ENCODE data around the gene BCLAF3. TPM values are rescaled to one million over a fixed set of nuclear protein-coding genes. Genes with fewer than 3 reads are reported as not detected.

Gene BCLAF3
- total and polyA plus RNA-seq, 2 of the 4 experiments (the other 2 are of a cell fraction), result 1.6 TPM

GRCh38 chrX:20032201-20032600 is 41.3 kb upstream of the BCLAF3 start:
- intact Hi-C loops (cut with micrococcal nuclease), result no loop called here
- WGBS, 2 experiments (ENCODE audit: extremely low coverage in 2 of 2, insufficient read length in 1 of 2), result no CpG with 5 or more reads among the region's 2 CpGs

More at GRCh38 chrX:20032201-20032600, 41.3 kb upstream of the BCLAF3 start:
- no peak overlapping the region for H3K4me3 ChIP-seq (ENCODE audit: insufficient read depth, low read depth, low read length)
- H4K91ac ChIP-seq (ENCODE audit: insufficient read depth, low read depth, low read length), result no peak overlapping the region
- no peak for ATAC-seq (ENCODE audit: low read depth)
- H3K18ac ChIP-seq (ENCODE audit: low read depth, low read length), result no peak overlapping the region
- in situ Hi-C loops (cut with MboI; ENCODE audit: low sequenced_read_pairs), result no loop called here
- no peak overlapping the region for H2BK20ac ChIP-seq (ENCODE audit: low read depth, low read length)
- H3K4me1 ChIP-seq (ENCODE audit: control insufficient read depth, insufficient read depth, low read length), result no peaks in the 10 kb centered on the region
- no peak overlapping the region for H4K5ac ChIP-seq (ENCODE audit: low read depth, low read length)
- dilution Hi-C loops (cut with HindIII; ENCODE audit: low sequenced_read_pairs, unreplicated experiment), result no loop called here
- no peak overlapping the region for H2BK120ac ChIP-seq (ENCODE audit: low read depth, low read length)
- H4K8ac ChIP-seq (ENCODE audit: low read depth in 2 of 2, low read length in 2 of 2), result no peak overlapping the region
- BruUV-seq (replicated peaks), result no TSS peak
- no peak overlapping the region for H3K4me2 ChIP-seq (ENCODE audit: low read depth, low read length)
- no peak for DNase-seq
- H2AK5ac ChIP-seq (ENCODE audit: low read depth, low read length), result no peak overlapping the region
- CTCF ChIA-PET, result no interaction called here
- H2AK9ac ChIP-seq (replicated peaks; ENCODE audit: low read depth, low read length, poor library complexity), result no peak overlapping the region
- H4K20me1 ChIP-seq (ENCODE audit: insufficient read depth, low read length), result no peaks in the 10 kb centered on the region
- H2BK15ac ChIP-seq (ENCODE audit: low read depth, low read length), result no peak overlapping the region
- no peaks in the 10 kb centered on the region for H3K9me1 ChIP-seq (ENCODE audit: insufficient read depth, low read length)
- no peak overlapping the region for H2AFZ ChIP-seq (replicated peaks; ENCODE audit: low read length, poor library complexity)
- no peaks in the 10 kb centered on the region; the same call in 1 of the 2 replicates for H3K9me3 ChIP-seq (ENCODE audit: control insufficient read depth, insufficient read depth, low read length)
- no peak overlapping the region for H3K23ac ChIP-seq (ENCODE audit: low read depth, low read length)
- H3K56ac ChIP-seq (ENCODE audit: extremely low read depth, insufficient read depth, low read length), result no peak overlapping the region
- H3K36me3 ChIP-seq (ENCODE audit: control insufficient read depth, insufficient read depth, low read length), result no peaks in the 10 kb centered on the region
- POLR2A ChIA-PET (ENCODE audit: unreplicated experiment), result no interaction called here
- TF ChIP-seq CEBPB (IDR thresholded peaks at IDR 0.05; ENCODE audit: low read depth, low read length) (no peak), USF2 (IDR thresholded peaks at IDR 0.05; ENCODE audit: low read depth, low read length) (no peak), SMC3 (IDR thresholded peaks at IDR 0.05; ENCODE audit: low read depth, low read length) (no peak), POLR2A (IDR thresholded peaks at IDR 0.05; ENCODE audit: low read depth, low read length) (no peak), CHD1 (IDR thresholded peaks at IDR 0.05; ENCODE audit: low read depth, low read length) (no peak), RCOR1 (IDR thresholded peaks at IDR 0.05; ENCODE audit: insufficient replicate concordance, low read length) (no peak), MAFK (IDR thresholded peaks at IDR 0.05; ENCODE audit: low read depth, low read length) (no peak), NFE2L2 (IDR thresholded peaks at IDR 0.05; ENCODE audit: low read depth, low read length) (no peak), MAZ (IDR thresholded peaks at IDR 0.05; ENCODE audit: borderline replicate concordance, low read depth, low read length) (no peak), RAD21 (IDR thresholded peaks at IDR 0.05; ENCODE audit: low read length) (no peak), CTCF (conservative IDR thresholded peaks at IDR 0.05; ENCODE audit: low read depth, low read length) (no peak), ELK1 (IDR thresholded peaks at IDR 0.05; ENCODE audit: borderline replicate concordance, low read depth, low read length) (no peak), RFX5 (IDR thresholded peaks at IDR 0.05; ENCODE audit: low read depth, low read length) (no peak), BHLHE40 (IDR thresholded peaks at IDR 0.05; ENCODE audit: low read depth, low read length) (no peak), MXI1 (IDR thresholded peaks at IDR 0.05; ENCODE audit: borderline replicate concordance, low read depth, low read length) (no peak), FOS (IDR thresholded peaks at IDR 0.05; ENCODE audit: low read depth, low read length) (no peak)
- H2BK5ac ChIP-seq (ENCODE audit: low read depth, low read length, poor library complexity, severe bottlenecking), result no peak overlapping the region
- H3K14ac ChIP-seq (replicated peaks; ENCODE audit: low read depth, low read length), result no peak overlapping the region
- H3K27me3 ChIP-seq (ENCODE audit: control insufficient read depth, insufficient read depth, low read length), result peaks cover 12% of the 10 kb centered on the region
- no peak overlapping the region for H3K4ac ChIP-seq (ENCODE audit: low read depth, low read length)
- H3K79me1 ChIP-seq (ENCODE audit: low read depth in 1 of 2, low read length in 2 of 2), result no peaks in the 10 kb centered on the region
- no peak overlapping the region for H3K27ac ChIP-seq (ENCODE audit: insufficient read depth, low read length)
- no peak overlapping the region for H3K9ac ChIP-seq (ENCODE audit: low read depth, low read length)
